HEK293 (cell line): Measurements from ENCODE around the gene MPO.

ENCODE experiments used
- CTCF ChIA-PET: fragments of 350-600 bp; formaldehyde crosslinking; extraction: SDS; loops from one replicate; lab custom pipeline; 2021; ENCODE audit warnings: antibody characterized with exemption; lab: Yijun Ruan, JAX
- POLR2A ChIA-PET: fragments of 300-600 bp; formaldehyde crosslinking; extraction: SDS; loops from one replicate; lab custom pipeline; 2020; ENCODE audit warnings: antibody characterized with exemption, inconsistent platforms; lab: Yijun Ruan, JAX
- H3K27ac ChIP-seq: fragments of 200-500 bp; sonication (Bioruptor generic); 2 replicates; pipeline ENCODE4 v1.5.1; 2014; ENCODE audit warnings: low read depth, low read length, control low read depth, inconsistent platforms; ENCODE audit errors: extremely low read depth
- H3K36me3 ChIP-seq, 2 experiments: fragments of 200-500 bp in 1 of 2; sonication (Bioruptor generic) in 1 of 2; 1 replicate in 1 of 2; 2 replicates in 1 of 2; pipeline ENCODE4 v1.5.1; 2014 to 2017; ENCODE audit warnings: inconsistent platforms in 2 of 2, low read length in 2 of 2; ENCODE audit not compliant: control insufficient read depth in 2 of 2, insufficient read depth in 1 of 2
- H3K4me1 ChIP-seq: fragments of 200-500 bp; sonication (Bioruptor generic); 2 replicates; pipeline ENCODE4 v1.5.1; 2014; ENCODE audit warnings: mild to moderate bottlenecking, low read length, inconsistent platforms; ENCODE audit not compliant: control insufficient read depth, insufficient read depth
- H3K4me3 ChIP-seq: 2 replicates; pipeline ENCODE4 v1.5.1; 2011; ENCODE audit warnings: low read depth, mild to moderate bottlenecking, control low read depth, low read length, moderate library complexity
- H3K9me3 ChIP-seq: fragments of 200-500 bp; sonication (Bioruptor generic); 2 replicates; pipeline ENCODE4 v1.5.1; 2014; ENCODE audit warnings: low read depth, low read length, inconsistent platforms; ENCODE audit not compliant: control insufficient read depth, insufficient read depth
- EGR2 ChIP-seq: fragments of 450-650 bp; formaldehyde crosslinking; IDR thresholded peaks from 2 replicates; pipeline ENCODE4 v1.5.1; 2016; ENCODE audit warnings: low read depth, missing biosample characterization, missing genetic modification characterization
- GLIS2 ChIP-seq: fragments of 450-650 bp; formaldehyde crosslinking; IDR thresholded peaks from 2 replicates; pipeline ENCODE4 v1.5.1; 2016; ENCODE audit warnings: missing biosample characterization, missing genetic modification characterization
- KLF10 ChIP-seq: fragments of 450-650 bp; IDR thresholded peaks from 2 replicates; pipeline ENCODE4 v1.5.1; 2018; ENCODE audit warnings: missing biosample characterization, mild to moderate bottlenecking, missing genetic modification characterization
- MYNN ChIP-seq: fragments of 450-650 bp; formaldehyde crosslinking; IDR thresholded peaks from 2 replicates; pipeline ENCODE4 v1.5.1; 2016; ENCODE audit warnings: missing biosample characterization, missing genetic modification characterization, borderline replicate concordance
- SCRT1 ChIP-seq: fragments of 450-650 bp; formaldehyde crosslinking; IDR thresholded peaks from 2 replicates; pipeline ENCODE4 v1.5.1; 2016; ENCODE audit warnings: missing biosample characterization, missing genetic modification characterization, borderline replicate concordance
- SP3 ChIP-seq: fragments of 450-650 bp; formaldehyde crosslinking; IDR thresholded peaks from 2 replicates; pipeline ENCODE4 v1.5.1; 2016; ENCODE audit warnings: missing biosample characterization, missing genetic modification characterization
- ZBTB7A ChIP-seq: fragments of 450-650 bp; formaldehyde crosslinking; IDR thresholded peaks from 2 replicates; pipeline ENCODE4 v1.5.1; 2016; ENCODE audit warnings: low read depth, missing biosample characterization, missing genetic modification characterization
- ZFHX2 ChIP-seq: fragments of 450-650 bp; formaldehyde crosslinking; conservative IDR thresholded peaks from 2 replicates; pipeline ENCODE4 v1.5.1; 2016; ENCODE audit warnings: missing biosample characterization, missing genetic modification characterization
- ZNF146 ChIP-seq: fragments of 450-650 bp; formaldehyde crosslinking; IDR thresholded peaks from 2 replicates; pipeline ENCODE4 v1.5.1; 2016; ENCODE audit warnings: missing biosample characterization, missing genetic modification characterization
- ZNF157 ChIP-seq: fragments of 450-650 bp; formaldehyde crosslinking; IDR thresholded peaks from 2 replicates; pipeline ENCODE4 v1.5.1; 2016; ENCODE audit warnings: missing biosample characterization, missing genetic modification characterization
- ZNF211 ChIP-seq: fragments of 450-650 bp; formaldehyde crosslinking; IDR thresholded peaks from 2 replicates; pipeline ENCODE4 v1.5.1; 2016; ENCODE audit warnings: low read depth, missing biosample characterization, missing genetic modification characterization
- ZNF221 ChIP-seq: fragments of 450-650 bp; formaldehyde crosslinking; IDR thresholded peaks from 2 replicates; pipeline ENCODE4 v1.5.1; 2017; ENCODE audit warnings: missing biosample characterization, missing genetic modification characterization, borderline replicate concordance
- ZNF354C ChIP-seq: fragments of 450-650 bp; formaldehyde crosslinking; IDR thresholded peaks from 2 replicates; pipeline ENCODE4 v1.5.1; 2016; ENCODE audit warnings: missing biosample characterization, missing genetic modification characterization, low read depth, borderline replicate concordance
- ZNF514 ChIP-seq: fragments of 450-650 bp; formaldehyde crosslinking; IDR thresholded peaks from 2 replicates; pipeline ENCODE4 v1.5.1; 2016; ENCODE audit warnings: missing biosample characterization, missing genetic modification characterization
- ZNF530 ChIP-seq: fragments of 450-650 bp; formaldehyde crosslinking; IDR thresholded peaks from 2 replicates; pipeline ENCODE4 v1.5.1; 2016; ENCODE audit warnings: low read depth, missing biosample characterization, missing genetic modification characterization
- ZNF555 ChIP-seq: fragments of 450-650 bp; formaldehyde crosslinking; conservative IDR thresholded peaks from 2 replicates; pipeline ENCODE4 v1.5.1; 2017; ENCODE audit warnings: missing biosample characterization, mild to moderate bottlenecking, missing genetic modification characterization, inconsistent platforms
- ZNF654 ChIP-seq: fragments of 450-650 bp; formaldehyde crosslinking; IDR thresholded peaks from 2 replicates; pipeline ENCODE4 v1.5.1; 2016; ENCODE audit warnings: low read depth, missing biosample characterization, missing genetic modification characterization
- ZNF768 ChIP-seq: fragments of 450-650 bp; formaldehyde crosslinking; IDR thresholded peaks from 2 replicates; pipeline ENCODE4 v1.5.1; 2018; ENCODE audit warnings: missing biosample characterization, mild to moderate bottlenecking, missing genetic modification characterization
- ZNF777 ChIP-seq: fragments of 450-650 bp; formaldehyde crosslinking; IDR thresholded peaks from 2 replicates; pipeline ENCODE4 v1.5.1; 2017; ENCODE audit warnings: missing biosample characterization, missing genetic modification characterization, borderline replicate concordance
- ZNF830 ChIP-seq: fragments of 450-650 bp; IDR thresholded peaks from 2 replicates; pipeline ENCODE4 v1.5.0; 2018; ENCODE audit warnings: missing biosample characterization, missing genetic modification characterization, low read depth, mild to moderate bottlenecking, moderate library complexity
- TF ChIP-seq, protein P1 (sequence below): fragments of 450-650 bp; formaldehyde crosslinking; IDR thresholded peaks from 2 replicates; pipeline ENCODE4; 2016; ENCODE audit warnings: missing biosample characterization, missing genetic modification characterization
- TF ChIP-seq, protein P2 (sequence below): fragments of 450-650 bp; formaldehyde crosslinking; IDR thresholded peaks from 2 replicates; pipeline ENCODE4 v1.5.1; 2016; ENCODE audit warnings: missing biosample characterization, missing genetic modification characterization

Gene MPO

DNA sequence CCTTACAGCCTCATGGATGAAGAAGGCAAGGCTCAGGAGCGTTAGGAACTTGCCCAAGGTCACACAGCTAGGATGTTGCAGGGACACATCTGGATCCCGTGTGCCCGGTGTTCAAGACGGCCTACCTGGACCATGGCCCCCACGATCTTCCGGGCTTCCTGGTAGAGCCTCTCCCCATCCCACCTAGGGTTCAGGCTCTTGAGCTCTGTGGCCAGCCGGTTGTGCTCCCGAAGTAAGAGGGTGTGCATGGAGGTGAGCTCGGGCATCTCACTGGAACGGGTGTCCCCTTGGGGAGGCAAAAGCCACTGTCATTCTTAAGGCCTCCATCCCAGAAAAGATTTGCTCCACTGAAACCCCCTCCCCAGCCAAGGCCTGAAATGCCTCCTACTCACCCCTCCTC is 5.3 kb downstream of the MPO start:
- no peak overlapping the region for H3K27ac ChIP-seq
- TF ChIP-seq ZNF530 (tag by site-specific recombination) = no peak
- TF ChIP-seq ZNF830 (tag by site-specific recombination) = no peak
- TF ChIP-seq ZNF555 = no peak
- no peak for TF ChIP-seq SCRT1 (tag by site-specific recombination)
- TF ChIP-seq ZNF354C (tag by site-specific recombination) = no peak
- no peak for TF ChIP-seq ZNF514 (tag by site-specific recombination)
- no peak for TF ChIP-seq ZNF654 (tag by site-specific recombination)
- no peak for TF ChIP-seq ZNF211
- no peak for TF ChIP-seq ZBTB7A (tag by site-specific recombination)
- no peak for TF ChIP-seq ZNF221 (tag by site-specific recombination)
- TF ChIP-seq ZNF157 = no peak
- TF ChIP-seq KLF10 (tag by site-specific recombination) = no peak
- no peak for TF ChIP-seq ZNF146
- no peak for TF ChIP-seq GLIS2
- TF ChIP-seq SP3 = no peak
- TF ChIP-seq, protein P1, sequence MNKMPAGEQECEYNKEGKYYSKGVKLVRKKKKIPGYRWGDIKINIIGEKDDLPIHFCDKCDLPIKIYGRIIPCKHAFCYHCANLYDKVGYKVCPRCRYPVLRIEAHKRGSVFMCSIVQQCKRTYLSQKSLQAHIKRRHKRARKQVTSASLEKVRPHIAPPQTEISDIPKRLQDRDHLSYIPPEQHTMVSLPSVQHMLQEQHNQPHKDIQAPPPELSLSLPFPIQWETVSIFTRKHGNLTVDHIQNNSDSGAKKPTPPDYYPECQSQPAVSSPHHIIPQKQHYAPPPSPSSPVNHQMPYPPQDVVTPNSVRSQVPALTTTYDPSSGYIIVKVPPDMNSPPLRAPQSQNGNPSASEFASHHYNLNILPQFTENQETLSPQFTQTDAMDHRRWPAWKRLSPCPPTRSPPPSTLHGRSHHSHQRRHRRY (tag by site-specific recombination) = no peak
- TF ChIP-seq, protein P2, sequence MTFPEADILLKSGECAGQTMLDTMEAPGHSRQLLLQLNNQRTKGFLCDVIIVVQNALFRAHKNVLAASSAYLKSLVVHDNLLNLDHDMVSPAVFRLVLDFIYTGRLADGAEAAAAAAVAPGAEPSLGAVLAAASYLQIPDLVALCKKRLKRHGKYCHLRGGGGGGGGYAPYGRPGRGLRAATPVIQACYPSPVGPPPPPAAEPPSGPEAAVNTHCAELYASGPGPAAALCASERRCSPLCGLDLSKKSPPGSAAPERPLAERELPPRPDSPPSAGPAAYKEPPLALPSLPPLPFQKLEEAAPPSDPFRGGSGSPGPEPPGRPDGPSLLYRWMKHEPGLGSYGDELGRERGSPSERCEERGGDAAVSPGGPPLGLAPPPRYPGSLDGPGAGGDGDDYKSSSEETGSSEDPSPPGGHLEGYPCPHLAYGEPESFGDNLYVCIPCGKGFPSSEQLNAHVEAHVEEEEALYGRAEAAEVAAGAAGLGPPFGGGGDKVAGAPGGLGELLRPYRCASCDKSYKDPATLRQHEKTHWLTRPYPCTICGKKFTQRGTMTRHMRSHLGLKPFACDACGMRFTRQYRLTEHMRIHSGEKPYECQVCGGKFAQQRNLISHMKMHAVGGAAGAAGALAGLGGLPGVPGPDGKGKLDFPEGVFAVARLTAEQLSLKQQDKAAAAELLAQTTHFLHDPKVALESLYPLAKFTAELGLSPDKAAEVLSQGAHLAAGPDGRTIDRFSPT (tag by site-specific recombination) = no peak
- H3K9me3 ChIP-seq = no peaks in the 10 kb centered on the region
- H3K36me3 ChIP-seq = no peaks in the 10 kb centered on the region
- ChIA-PET CTCF (interaction anchor here (0.6 to 1.2 kb wide), 4 partner anchors 10 to 173 kb away, joined by 3 to 5 read pairs (median 3); no protein-coding TSS in a partner anchor), POLR2A (no interaction called here)
- no peak overlapping the region for H3K4me3 ChIP-seq
- no peaks in the 10 kb centered on the region for H3K4me1 ChIP-seq

- no peaks in the 10 kb centered on the region for H3K9me3 ChIP-seq
- ChIA-PET CTCF (no interaction called here), POLR2A (no interaction called here)
- no peak overlapping the region for H3K4me3 ChIP-seq
- no peak overlapping the region for H3K27ac ChIP-seq
- H3K4me1 ChIP-seq = no peaks in the 10 kb centered on the region
- TF ChIP-seq ZNF777 (no peak), EGR2 (peak; percentile 64; the same call in 1 of the 2 replicates), ZNF768 (tag by site-specific recombination) (0 out of 2 replicates have a peak, but pooled peaks have one; percentile 27), MYNN (no peak), ZFHX2 (tag by site-specific recombination) (peak; percentile 40)
- TF ChIP-seq, all 188 proteins: peak for 3
- no peaks in the 10 kb centered on the region for H3K36me3 ChIP-seq
These were observed 7.2 kb downstream of the MPO start for GRCh38 chr17:58273453-58274104.
